ENCODE measurements around the gene AAK1.

- TF ChIP-seq CTCF (IDR thresholded peaks at IDR 0.05) (no peak), POLR2A (IDR thresholded peaks at IDR 0.05) (no peak)
These were observed 144.3 kb downstream of the AAK1 start for GRCh38 chr2:69499242-69499641.
